HEK293T (cell line): ENCODE results near the gene C12orf60.
"Not testable (repeated sequence)": the region's sequence is repeated elsewhere in the genome, so short reads cannot be mapped to it uniquely, and the experiment has no call there.

Source experiments
- BHLHE40 ChIP-seq: fragments of 450-650 bp; IDR thresholded peaks from 2 replicates; pipeline ENCODE4 v1.6.1; 2016; ENCODE audit warnings: mild to moderate bottlenecking, moderate library complexity, borderline replicate concordance
- CTBP1 ChIP-seq: fragments of 450-650 bp; IDR thresholded peaks from 2 replicates; pipeline ENCODE4 v1.6.1; 2016; ENCODE audit warnings: borderline replicate concordance
- FOXA1 ChIP-seq: fragments of 450-650 bp; IDR thresholded peaks from 2 replicates; pipeline ENCODE4 v1.6.1; 2016; ENCODE audit warnings: mild to moderate bottlenecking
- FOXM1 ChIP-seq: fragments of 450-650 bp; IDR thresholded peaks from 2 replicates; pipeline ENCODE4 v1.6.1; 2017; ENCODE audit warnings: mild to moderate bottlenecking, borderline replicate concordance
- L3MBTL2 ChIP-seq: fragments of 450-650 bp; conservative IDR thresholded peaks from 2 replicates; pipeline ENCODE4 v1.6.1; 2016; ENCODE audit warnings: mild to moderate bottlenecking
- LEF1 ChIP-seq: fragments of 450-650 bp; IDR thresholded peaks from 2 replicates; pipeline ENCODE4 v1.6.1; 2017; ENCODE audit warnings: mild to moderate bottlenecking, borderline replicate concordance
- NFRKB ChIP-seq: fragments of 450-650 bp; IDR thresholded peaks from 2 replicates; pipeline ENCODE4 v1.6.1; 2016; ENCODE audit warnings: mild to moderate bottlenecking, moderate library complexity
- SUZ12 ChIP-seq: fragments of 450-650 bp; IDR thresholded peaks from 2 replicates; pipeline ENCODE4 v1.6.1; 2016; ENCODE audit warnings: mild to moderate bottlenecking
- ZNF384 ChIP-seq: fragments of 450-650 bp; IDR thresholded peaks from 2 replicates; pipeline ENCODE4 v1.6.1; 2016

DNA sequence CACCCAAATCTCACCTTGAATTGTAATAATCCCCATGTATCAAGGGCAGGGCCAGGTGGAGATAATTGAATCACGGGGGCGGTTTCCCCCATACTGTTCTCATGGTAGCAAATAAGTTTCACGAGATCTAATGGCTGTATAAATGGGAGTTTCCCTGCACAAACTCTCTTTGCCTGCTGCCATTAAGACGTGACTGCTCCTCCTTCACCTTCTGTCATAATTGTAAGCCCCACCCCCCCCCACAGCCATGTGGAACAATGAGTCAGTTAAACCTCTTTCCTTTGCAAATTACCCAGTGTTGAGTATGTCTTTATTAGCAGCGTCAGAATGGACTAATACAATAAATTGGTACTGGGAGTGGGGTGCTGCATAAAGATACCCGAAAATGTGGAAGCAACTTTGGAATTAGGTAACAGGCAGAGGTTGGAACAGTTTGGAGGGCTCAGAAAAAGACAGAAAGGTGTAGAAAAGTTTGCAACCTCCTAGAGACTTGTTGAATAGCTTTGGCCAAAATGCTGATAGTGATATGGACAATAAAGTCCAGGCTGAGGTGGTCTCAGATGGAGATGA is 43.7 kb upstream of the C12orf60 start:
- TF ChIP-seq LEF1, CTBP1, FOXM1, L3MBTL2, SUZ12, BHLHE40, ZNF384, FOXA1, NFRKB: not testable (repeated sequence)
